ENCODE measurements around the gene NARF.
A peak's percentile ranks its signal among the peaks of the same experiment; 100 is the strongest.
"Not testable (repeated sequence)": the region's sequence is repeated elsewhere in the genome, so short reads cannot be mapped to it uniquely, and the experiment has no call there.

Gene NARF

GRCh38 chr17:82457073-82457928, 1.2 kb upstream of the NARF start:
- in situ Hi-C loops (cut with HindIII; ENCODE audit: low sequenced_read_pairs), result no loop called here
- H3K4me3 ChIP-seq (ENCODE audit: low read depth, low read length), result peak overlapping the region; percentile 55
- TF ChIP-seq CTCF (IDR thresholded peaks at IDR 0.05; ENCODE audit: low read depth, low read length), result no peak
- no peak for DNase-seq (ENCODE audit: low read depth, low spot score)

DNA sequence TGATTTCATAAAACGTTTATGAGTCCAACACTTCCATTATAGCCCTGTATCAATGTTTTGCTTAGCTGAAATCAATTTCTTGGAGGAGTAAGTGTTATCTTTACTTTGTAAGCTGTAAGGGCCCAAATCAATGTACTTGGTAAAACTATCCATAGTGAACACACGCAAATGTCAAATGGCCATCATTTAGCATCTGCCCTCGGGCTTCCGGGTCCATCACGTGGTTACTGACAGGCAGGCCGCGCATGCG, 687 bp upstream of the NARF start:
- TF ChIP-seq CTCF (IDR thresholded peaks at IDR 0.05; ENCODE audit: low read depth, low read length), result no peak
- in situ Hi-C loops (cut with HindIII; ENCODE audit: low sequenced_read_pairs), result no loop called here
- DNase-seq (ENCODE audit: low read depth, low spot score), result no peak
- H3K4me3 ChIP-seq (ENCODE audit: low read depth, low read length), result peak overlapping the region; percentile 55

GRCh38 chr17:82458885-82459424, 414 bp downstream of the NARF start:
- DNase-seq (ENCODE audit: low read depth, low spot score), result peak; percentile 29
- in situ Hi-C loops (cut with HindIII; ENCODE audit: low sequenced_read_pairs), result no loop called here
- H3K4me3 ChIP-seq (ENCODE audit: low read depth, low read length), result peak overlapping the region; percentile 64

GRCh38 chr17:82459936-82460335, 1.4 kb downstream of the NARF start:
- H3K4me3 ChIP-seq (ENCODE audit: low read depth, low read length); in situ Hi-C loops (cut with HindIII; ENCODE audit: low sequenced_read_pairs); DNase-seq (ENCODE audit: low read depth, low spot score): not testable (repeated sequence)

More at GRCh38 chr17:82458885-82459424, 414 bp downstream of the NARF start:
- no peak for TF ChIP-seq CTCF (IDR thresholded peaks at IDR 0.05; ENCODE audit: low read depth, low read length)

- TF ChIP-seq CTCF (IDR thresholded peaks at IDR 0.05; ENCODE audit: low read depth, low read length), result no peak
- no peak for DNase-seq (ENCODE audit: low read depth, low spot score)
- no peak overlapping the region for H3K4me3 ChIP-seq (ENCODE audit: low read depth, low read length)
- in situ Hi-C loops (cut with HindIII; ENCODE audit: low sequenced_read_pairs), result no loop called here
These were observed 3.4 kb downstream of the NARF start for GRCh38 chr17:82461827-82462524.

GRCh38 chr17:82463391-82463790, 4.8 kb downstream of the NARF start:
- TF ChIP-seq CTCF (IDR thresholded peaks at IDR 0.05; ENCODE audit: low read depth, low read length), result no peak
- DNase-seq (ENCODE audit: low read depth, low spot score), result no peak
- H3K4me3 ChIP-seq (ENCODE audit: low read depth, low read length), result no peak overlapping the region
- in situ Hi-C loops (cut with HindIII; ENCODE audit: low sequenced_read_pairs), result no loop called here
